ENCODE measurements around the gene ABI3BP. TPM values are rescaled to one million over a fixed set of nuclear protein-coding genes. Genes with fewer than 3 reads are reported as not detected.

Gene ABI3BP
- total RNA-seq, 1 experiment from 2014 or later: 0.28 TPM

DNA sequence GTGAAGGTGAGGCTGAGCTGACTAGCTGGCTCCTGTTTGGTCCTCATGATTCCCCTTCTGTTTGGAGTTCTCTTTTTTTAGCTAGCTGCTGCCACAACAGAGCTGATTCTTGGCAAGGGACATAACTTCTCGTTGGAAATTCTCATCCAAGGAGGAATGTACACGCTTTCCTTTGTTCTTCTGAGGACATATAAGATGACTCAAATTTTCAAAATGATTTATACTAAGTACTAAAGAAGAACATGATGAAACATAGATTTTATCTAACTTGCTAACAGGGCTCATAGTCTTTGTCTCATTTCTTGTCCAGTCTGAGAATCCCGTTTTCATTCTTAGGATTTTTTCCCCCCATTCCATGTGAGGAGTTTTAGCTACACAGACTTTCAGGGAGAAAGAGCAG, 286.9 kb downstream of the ABI3BP start:
- Mint-ChIP-seq H3K36me3 (ENCODE audit: insufficient read depth in 1 of 3, low read depth in 3 of 3) (peaks cover 2 to 12% (median 7%) of the 10 kb centered on the region in 3 experiments; a peak in 6 of 7 replicates), H3K4me1 (peaks cover 11% of the 10 kb centered on the region in 2 experiments), H3K27ac (no peak overlapping the region), H3K4me3 (no peak overlapping the region), H3K27me3 (ENCODE audit: low read depth) (peaks cover 64% of the 10 kb centered on the region), H3K9me3 (peaks cover 2 to 6% of the 10 kb centered on the region in 2 experiments; a peak in 3 of 5 replicates)
- WGBS (ENCODE audit: extremely low coverage, insufficient read length, low lambda C conversion rate): no CpG with 5 or more reads among the region's 3 CpGs
- no peak overlapping the region for H3K56ac ChIP-seq (ENCODE audit: insufficient read length, low read depth, low read length)
- H2AFZ ChIP-seq (ENCODE audit: low read length): no peak overlapping the region
- H2BK120ac ChIP-seq (ENCODE audit: low read depth, low read length, poor library complexity, severe bottlenecking): no peak overlapping the region
- H4K5ac ChIP-seq (ENCODE audit: insufficient read length, low read depth, low read length): no peak overlapping the region
- H2AK5ac ChIP-seq (ENCODE audit: insufficient read length, low read length): no peak overlapping the region
- H4K91ac ChIP-seq (ENCODE audit: insufficient read length, low read depth, low read length): no peak overlapping the region
- H2BK15ac ChIP-seq (ENCODE audit: low read depth, low read length): no peak overlapping the region
- H3K79me1 ChIP-seq (ENCODE audit: insufficient read depth, low read depth, low read length, poor library complexity, severe bottlenecking): no peaks in the 10 kb centered on the region
- no peaks in the 10 kb centered on the region for H3K9me3 ChIP-seq (ENCODE audit: control insufficient read depth, low read depth, low read length)
- no peak overlapping the region for H3T11ph ChIP-seq (ENCODE audit: low read length)
- H2BK12ac ChIP-seq (ENCODE audit: insufficient read length, low read depth, low read length): no peak overlapping the region
- no peak overlapping the region for H3K18ac ChIP-seq (ENCODE audit: insufficient read length, low read depth, low read length)
- H3K23me2 ChIP-seq (ENCODE audit: insufficient read length, low read depth, low read length, poor library complexity, severe bottlenecking): peaks cover 5% of the 10 kb centered on the region
- H4K8ac ChIP-seq (replicated peaks; ENCODE audit: insufficient read length, low read depth, low read length): no peak overlapping the region
- H2BK20ac ChIP-seq (ENCODE audit: low read depth, low read length, poor library complexity, severe bottlenecking): no peak overlapping the region
- no peak for TF ChIP-seq CTCF (conservative IDR thresholded peaks at IDR 0.05)
- peaks cover 11% of the 10 kb centered on the region; the same call in 1 of the 2 replicates for H3K79me2 ChIP-seq (ENCODE audit: insufficient read depth, low read length)
- H3K23ac ChIP-seq (ENCODE audit: insufficient read length, low read depth, low read length): no peak overlapping the region
- H3K27me3 ChIP-seq (ENCODE audit: insufficient read depth, low read length): peaks cover 4% of the 10 kb centered on the region; the same call in 1 of the 2 replicates
- no peaks in the 10 kb centered on the region for H3K4me1 ChIP-seq (ENCODE audit: insufficient read depth, low read length)
- H3K4me2 ChIP-seq (ENCODE audit: insufficient read depth, insufficient read length, low read length): no peak overlapping the region
- no peak overlapping the region for H3K9ac ChIP-seq (ENCODE audit: extremely low read depth, insufficient read length, low read length)
- no peak overlapping the region for H2BK5ac ChIP-seq (ENCODE audit: insufficient read length, low read length)
- no peak overlapping the region for H3K4ac ChIP-seq (ENCODE audit: low read depth, low read length)
- no peak for DNase-seq
- H4K20me1 ChIP-seq (ENCODE audit: control insufficient read depth, insufficient read depth, insufficient read length): no peaks in the 10 kb centered on the region
- H3K14ac ChIP-seq (ENCODE audit: insufficient read depth, low read length): no peak overlapping the region
- no peak overlapping the region for H3K27ac ChIP-seq (ENCODE audit: insufficient read length, low read depth, low read length)

Measured in H9 (cell line).